IPS DF 6.9 (cell line): Measurements from ENCODE around the gene LCN2.

ENCODE experiments used
- DNase-seq: peaks from one replicate; pipeline ENCODE4 v3.0.0-alpha.2; 2013; ENCODE audit warnings: low read depth, low spot score
- H3K27ac ChIP-seq: one replicate; pipeline ENCODE4 v1.5.1; 2013; ENCODE audit warnings: low read length, control low read depth
- H3K27me3 ChIP-seq: 2 replicates; pipeline ENCODE4 v1.6.1; 2013; ENCODE audit warnings: mild to moderate bottlenecking, low read length; ENCODE audit not compliant: control insufficient read depth, insufficient read depth
- H3K36me3 ChIP-seq: 2 replicates; pipeline ENCODE4 v1.6.1; 2013; ENCODE audit warnings: low read length; ENCODE audit not compliant: control insufficient read depth, insufficient read depth
- H3K4me1 ChIP-seq: 2 replicates; pipeline ENCODE4 v1.6.1; 2013; ENCODE audit warnings: low read length; ENCODE audit not compliant: control insufficient read depth, insufficient read depth
- H3K4me3 ChIP-seq: 2 replicates; pipeline ENCODE4 v1.5.1; 2013; ENCODE audit warnings: mild to moderate bottlenecking, low read length
- H3K9me3 ChIP-seq: 2 replicates; pipeline ENCODE4 v1.6.1; 2013; ENCODE audit warnings: low read length, inconsistent platforms; ENCODE audit not compliant: control insufficient read depth, insufficient read depth
- WGBS: extraction: QIAGEN DNeasy Blood & Tissue Kit; methylation state at CpG from one replicate; pipeline ENCODE4 v1.1.7; 2013; ENCODE audit warnings: mixed read lengths, missing lambda C conversion rate; ENCODE audit not compliant: insufficient read length, insufficient coverage; 5-methylcytosine and 5-hydroxymethylcytosine counted together

Gene LCN2

DNA sequence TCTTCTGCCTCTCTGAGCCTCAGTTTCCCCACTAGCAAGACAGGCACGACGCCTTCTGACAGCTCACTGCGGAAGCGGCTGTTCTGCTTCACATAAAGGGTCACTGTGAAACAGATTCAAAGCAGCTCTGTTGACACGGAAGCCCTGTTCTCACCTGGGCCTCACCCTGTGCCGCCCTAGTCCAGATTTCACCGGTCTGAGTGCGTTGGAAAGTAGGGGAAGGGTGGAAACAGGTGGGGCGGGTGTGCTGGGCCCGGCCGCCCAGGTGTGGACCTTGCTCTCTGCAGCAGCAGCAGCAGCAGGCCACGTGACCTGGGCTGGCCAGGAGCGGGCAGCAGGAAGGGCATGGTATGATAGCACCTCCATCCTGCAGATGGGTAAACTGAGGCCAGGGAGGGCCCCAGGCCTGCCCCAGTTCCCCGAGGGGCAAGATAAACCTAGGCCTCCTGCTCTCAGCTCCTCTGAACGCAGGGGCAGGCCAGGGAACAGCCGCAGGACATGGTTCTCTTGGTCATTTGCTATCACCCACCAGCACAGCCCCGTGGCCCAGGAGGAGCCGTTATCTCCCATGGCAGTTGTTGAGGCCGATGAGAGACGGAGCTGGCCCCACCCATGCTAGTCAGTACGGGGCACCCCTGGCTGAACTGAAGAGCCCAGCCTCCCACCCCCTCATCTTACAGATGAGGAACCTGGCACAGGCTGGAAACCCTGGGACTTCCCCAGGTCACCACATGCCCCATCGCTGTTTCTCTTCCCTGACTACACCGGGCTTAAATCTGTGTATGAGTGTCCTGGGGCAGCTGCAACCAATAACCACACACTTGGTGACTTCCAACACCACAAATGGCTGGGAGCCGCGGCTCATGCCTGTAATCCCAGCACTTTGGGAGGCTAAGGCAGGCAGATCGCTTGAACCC, 33.8 kb upstream of the LCN2 start:
- Histone ChIP-seq H3K4me3 (no peak overlapping the region), H3K36me3 (0 out of 2 replicates have a peak, but pooled peaks cover 2% of the 10 kb centered on the region), H3K27ac (no peak overlapping the region), H3K27me3 (no peaks in the 10 kb centered on the region), H3K9me3 (no peaks in the 10 kb centered on the region), H3K4me1 (peaks cover 2% of the 10 kb centered on the region; the same call in 1 of the 2 replicates)
- no CpG with 5 or more reads among the region's 26 CpGs for WGBS
- no peak for DNase-seq

DNA sequence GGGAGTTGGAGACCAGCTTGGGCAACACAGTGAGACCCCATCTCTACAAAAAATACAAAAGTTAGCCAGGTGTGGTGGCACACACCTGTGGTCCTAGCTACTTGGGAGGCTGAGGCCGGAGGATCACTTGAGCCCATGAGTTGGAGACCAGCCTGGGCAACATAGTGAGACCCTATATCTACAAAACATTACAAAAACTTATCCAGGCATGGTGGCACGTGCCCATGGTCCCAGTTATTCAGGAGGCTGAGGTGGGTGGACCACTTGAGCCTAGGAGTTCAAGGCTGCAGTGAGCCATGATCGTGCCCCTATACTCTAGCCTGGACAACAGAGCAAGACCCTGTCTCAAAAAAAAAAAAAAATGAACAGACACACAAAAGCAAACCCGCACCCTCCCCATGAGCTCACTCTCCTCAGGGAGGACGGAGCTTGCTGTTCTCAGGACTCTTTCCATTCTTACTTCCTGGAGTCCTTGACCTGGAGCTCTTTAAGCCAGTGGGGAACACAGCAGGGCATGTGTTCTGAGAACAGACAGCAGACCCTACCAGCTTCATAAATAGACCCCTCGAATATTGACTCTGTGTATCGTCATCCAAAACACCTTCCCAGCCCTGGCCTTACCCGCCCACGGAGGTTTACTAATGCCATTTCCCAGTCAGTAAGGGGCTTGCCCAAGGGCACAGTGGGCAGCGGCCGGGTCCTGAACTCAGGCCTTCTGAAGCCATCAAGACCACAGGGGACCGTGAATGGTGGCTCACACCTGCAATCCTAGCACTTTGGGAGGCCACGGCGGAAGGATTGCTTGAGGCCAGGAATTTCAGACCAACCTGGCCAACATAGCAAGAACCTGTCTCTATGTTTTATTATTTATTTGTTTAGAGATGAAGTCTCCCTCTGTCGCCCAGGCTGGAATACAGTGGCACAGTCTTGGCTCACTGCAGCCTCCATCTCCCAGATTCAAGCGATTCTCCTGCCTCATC, 32.9 kb upstream of the LCN2 start:
- no CpG with 5 or more reads among the region's 16 CpGs for WGBS

DNA sequence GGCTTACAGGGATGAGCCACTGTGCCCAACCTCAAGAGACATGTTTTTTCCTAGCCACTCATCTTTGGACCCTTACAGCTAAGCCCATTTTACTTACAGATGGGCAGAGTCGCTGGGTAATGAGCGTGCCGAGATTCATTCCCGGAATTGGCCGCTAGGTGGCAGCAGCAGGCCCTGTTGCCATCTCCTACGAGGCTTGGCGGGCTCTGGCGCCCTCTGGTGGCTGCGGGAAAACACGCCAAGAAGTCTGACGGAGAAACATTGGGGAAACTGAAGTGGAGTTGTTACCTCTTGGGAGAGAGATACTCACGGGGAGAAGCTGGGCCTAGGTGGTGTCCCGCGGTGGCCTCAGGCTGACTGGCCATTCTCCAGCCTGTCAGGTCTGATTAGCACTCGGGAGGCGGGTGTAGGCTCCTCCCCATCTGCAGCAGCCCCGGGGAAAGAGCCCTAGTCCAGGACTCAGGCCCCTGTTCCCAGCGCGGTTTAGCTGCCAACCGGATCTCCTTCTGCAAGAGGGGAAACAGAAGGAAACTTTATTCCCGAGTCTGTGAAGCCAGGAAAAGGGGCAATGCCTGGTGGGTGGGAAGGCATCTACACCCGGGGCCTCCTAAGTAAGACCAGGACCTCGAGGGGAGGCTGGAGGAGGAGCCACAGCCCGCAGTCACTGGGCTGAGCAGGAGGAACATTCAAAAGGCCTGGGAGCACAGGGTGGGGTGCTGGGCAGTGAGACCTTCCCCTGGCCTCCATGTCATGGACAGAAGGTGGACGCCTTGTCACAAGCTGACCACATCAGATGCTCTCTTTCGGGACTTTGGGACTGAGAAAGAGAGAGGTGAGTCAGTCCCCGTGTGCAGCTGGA, 31.4 kb upstream of the LCN2 start:
- Histone ChIP-seq H3K4me3 (no peak overlapping the region), H3K36me3 (peaks cover 21% of the 10 kb centered on the region), H3K27ac (no peak overlapping the region), H3K4me1 (peaks cover 2% of the 10 kb centered on the region; the same call in 1 of the 2 replicates), H3K27me3 (no peaks in the 10 kb centered on the region), H3K9me3 (no peaks in the 10 kb centered on the region)
- peak; percentile 92 for DNase-seq
- no CpG with 5 or more reads among the region's 27 CpGs for WGBS

More for the DNA sequence above, 32.9 kb upstream of the LCN2 start:
- no peak for DNase-seq
- Histone ChIP-seq H3K36me3 (peaks cover 11% of the 10 kb centered on the region; the same call in 1 of the 2 replicates), H3K27ac (no peak overlapping the region), H3K4me3 (no peak overlapping the region), H3K9me3 (no peaks in the 10 kb centered on the region), H3K27me3 (no peaks in the 10 kb centered on the region), H3K4me1 (peaks cover 2% of the 10 kb centered on the region; the same call in 1 of the 2 replicates)

DNA sequence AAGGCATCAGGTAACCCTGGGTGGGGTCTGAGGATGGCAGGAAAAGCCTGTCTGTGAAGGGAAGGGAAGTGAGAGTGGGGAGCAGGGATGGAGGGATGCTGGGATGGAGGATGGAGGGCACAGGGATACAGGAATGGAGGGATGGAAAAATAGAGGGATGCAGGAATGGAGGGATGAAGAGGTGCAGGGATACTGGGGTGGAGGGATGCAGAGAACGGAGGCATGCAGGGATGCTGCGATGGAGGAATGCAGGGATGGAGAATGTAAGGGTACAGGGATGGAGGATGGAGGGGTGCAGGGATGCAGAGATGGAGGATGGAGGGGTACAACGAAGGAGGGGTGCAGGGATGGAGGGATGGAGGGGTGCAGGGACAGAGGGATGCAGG, 30.8 kb upstream of the LCN2 start:
- WGBS, result no CpG with 5 or more reads among the region's 3 CpGs
- peaks cover 25% of the 10 kb centered on the region for H3K36me3 ChIP-seq
- DNase-seq, result no peak
- H3K9me3 ChIP-seq, result no peaks in the 10 kb centered on the region
- no peak overlapping the region for H3K4me3 ChIP-seq
- no peaks in the 10 kb centered on the region for H3K27me3 ChIP-seq
- no peak overlapping the region for H3K27ac ChIP-seq
- peaks cover 2% of the 10 kb centered on the region; the same call in 1 of the 2 replicates for H3K4me1 ChIP-seq

DNA sequence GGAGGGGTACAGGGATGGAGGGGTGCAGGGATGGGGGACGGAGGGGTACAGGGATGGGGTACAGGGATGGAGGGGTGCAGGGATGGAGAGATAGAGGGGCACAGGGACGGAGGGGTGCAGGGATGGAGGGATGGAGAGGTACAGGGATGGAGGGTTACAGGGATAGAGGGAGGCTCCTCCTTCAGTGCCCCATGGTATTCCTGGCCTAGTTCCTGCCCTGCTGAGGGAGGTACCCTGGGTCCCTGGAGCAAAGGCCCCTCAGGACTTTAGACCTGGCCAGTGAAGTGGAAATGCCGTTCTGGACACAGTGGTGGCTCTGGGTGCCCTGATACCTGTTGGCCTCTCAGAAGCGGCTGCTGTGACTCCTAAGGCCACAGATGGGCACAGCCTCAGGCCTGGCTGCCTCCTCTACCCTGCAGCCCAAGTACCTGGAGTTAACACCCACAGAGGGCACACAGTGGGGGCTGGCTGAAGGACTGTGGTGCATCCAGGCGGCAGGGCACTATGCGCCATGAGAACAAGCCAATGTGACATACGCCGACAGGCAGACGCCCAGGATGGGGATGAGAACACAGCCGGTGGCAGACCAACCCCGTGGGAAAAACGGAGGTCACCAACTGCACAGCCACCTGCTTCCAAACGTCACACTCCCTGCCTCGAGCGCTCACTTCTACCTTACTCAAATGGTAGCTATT, 30.1 kb upstream of the LCN2 start:
- Histone ChIP-seq H3K36me3 (peaks cover 30% of the 10 kb centered on the region), H3K4me3 (no peak overlapping the region), H3K27me3 (no peaks in the 10 kb centered on the region), H3K4me1 (peaks cover 2% of the 10 kb centered on the region; the same call in 1 of the 2 replicates), H3K27ac (no peak overlapping the region), H3K9me3 (no peaks in the 10 kb centered on the region)
- no peak for DNase-seq
- no CpG with 5 or more reads among the region's 15 CpGs for WGBS

DNA sequence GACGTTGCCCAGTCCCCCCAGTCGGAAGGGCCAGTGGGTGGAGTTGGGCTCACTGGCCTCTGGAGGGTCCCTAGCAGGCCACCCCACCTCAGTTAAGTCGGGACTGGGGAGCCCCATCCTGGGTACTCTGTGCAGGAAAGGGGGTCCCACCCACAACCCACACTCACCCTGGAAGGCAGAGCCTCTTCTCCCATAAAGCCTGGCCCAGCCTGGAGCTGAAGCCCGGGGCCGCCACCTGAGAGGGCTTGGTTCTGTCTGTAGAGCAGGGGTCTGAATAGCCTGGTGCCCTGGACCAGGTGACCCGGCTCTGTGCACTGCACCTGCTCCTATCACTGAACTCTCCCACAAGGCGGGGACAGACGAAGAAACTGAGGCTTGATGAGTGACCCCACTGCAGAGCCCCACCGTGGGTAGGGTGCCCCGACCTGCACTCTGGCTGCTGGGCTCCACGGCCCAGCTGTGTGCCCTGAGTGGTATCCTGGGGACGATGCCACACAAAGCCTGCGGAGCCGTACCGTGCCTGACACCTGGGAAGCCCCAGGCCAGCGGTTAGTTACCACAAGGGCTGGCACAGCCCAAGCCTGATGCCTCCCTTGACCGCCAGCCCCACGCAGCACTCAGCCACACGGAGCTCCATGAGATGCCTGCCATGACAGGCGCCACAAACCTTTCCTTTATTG, 29.1 kb upstream of the LCN2 start:
- no peak overlapping the region for H3K27ac ChIP-seq
- no peaks in the 10 kb centered on the region for H3K9me3 ChIP-seq
- peaks cover 37% of the 10 kb centered on the region for H3K36me3 ChIP-seq
- no peaks in the 10 kb centered on the region for H3K27me3 ChIP-seq
- WGBS, result no CpG with 5 or more reads among the region's 20 CpGs
- no peak for DNase-seq
- peaks cover 2% of the 10 kb centered on the region; the same call in 1 of the 2 replicates for H3K4me1 ChIP-seq
- no peak overlapping the region for H3K4me3 ChIP-seq

DNA sequence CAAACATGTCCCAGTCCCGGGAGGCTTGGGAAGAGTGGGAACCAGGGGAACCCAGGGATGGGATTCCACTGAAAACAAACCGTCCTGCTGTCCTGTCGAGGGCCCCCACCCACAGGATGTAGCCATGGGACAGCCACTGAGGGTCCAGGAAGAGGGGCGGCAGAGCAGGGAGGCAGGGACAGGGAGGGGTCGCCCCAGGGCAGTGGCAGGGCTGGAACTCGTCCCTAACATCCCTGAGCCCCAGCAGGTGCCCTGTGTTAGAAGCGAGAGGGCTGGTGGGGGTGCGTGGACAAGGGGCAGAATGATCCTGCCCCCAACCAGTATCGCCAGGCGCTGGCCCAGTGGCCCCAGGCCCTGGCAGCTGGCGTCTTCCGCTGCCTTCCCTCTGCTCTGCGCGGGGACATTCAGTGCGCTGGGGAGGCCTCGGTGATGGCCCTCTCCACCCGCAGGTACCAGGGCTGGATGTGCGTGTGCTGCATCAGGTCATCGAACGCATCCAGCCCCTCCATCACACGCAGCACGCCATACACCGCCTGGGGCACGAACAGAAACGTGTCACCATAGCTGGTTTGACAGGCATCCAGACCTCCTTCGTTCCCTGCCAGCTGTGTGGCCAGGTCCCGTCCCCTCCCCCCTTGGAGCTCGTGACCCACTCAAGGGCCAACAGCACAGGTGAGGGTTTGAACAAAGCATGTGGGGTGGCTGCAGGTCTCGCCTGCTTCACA, 28.4 kb upstream of the LCN2 start:
- peaks cover 2% of the 10 kb centered on the region; the same call in 1 of the 2 replicates for H3K4me1 ChIP-seq
- no peak overlapping the region for H3K27ac ChIP-seq
- H3K36me3 ChIP-seq, result peaks cover 37% of the 10 kb centered on the region
- no peak for DNase-seq
- no peaks in the 10 kb centered on the region for H3K9me3 ChIP-seq
- H3K27me3 ChIP-seq, result no peaks in the 10 kb centered on the region
- no CpG with 5 or more reads among the region's 29 CpGs for WGBS
- no peak overlapping the region for H3K4me3 ChIP-seq

DNA sequence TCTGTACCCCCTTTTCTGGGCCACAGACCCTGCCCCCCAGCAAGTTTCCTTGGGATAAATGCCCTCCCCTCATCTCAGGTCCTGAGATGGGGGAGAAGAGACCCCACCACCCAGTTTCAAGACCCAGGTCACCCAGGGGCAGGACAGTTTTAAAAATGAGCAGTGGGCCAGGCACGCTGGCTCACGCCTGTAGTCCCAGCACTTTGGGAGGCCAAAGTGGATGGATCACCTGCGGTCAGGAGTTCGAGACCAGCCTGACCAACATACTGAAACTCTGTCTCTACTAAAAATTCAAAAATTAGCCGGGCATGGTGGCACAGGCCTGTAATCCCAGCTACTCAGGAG, 27.8 kb upstream of the LCN2 start:
- no peak overlapping the region for H3K27ac ChIP-seq
- H3K36me3 ChIP-seq, result peaks cover 37% of the 10 kb centered on the region
- no peaks in the 10 kb centered on the region for H3K9me3 ChIP-seq
- H3K4me3 ChIP-seq, result no peak overlapping the region
- H3K4me1 ChIP-seq, result peaks cover 5% of the 10 kb centered on the region
- WGBS, result no CpG with 5 or more reads among the region's 5 CpGs
- no peak for DNase-seq
- no peaks in the 10 kb centered on the region for H3K27me3 ChIP-seq
